Measurements from ENCODE around the gene WDR4. TPM values are rescaled to one million over a fixed set of nuclear protein-coding genes. Genes with fewer than 3 reads are reported as not detected.

The WDR4 gene, protein sequence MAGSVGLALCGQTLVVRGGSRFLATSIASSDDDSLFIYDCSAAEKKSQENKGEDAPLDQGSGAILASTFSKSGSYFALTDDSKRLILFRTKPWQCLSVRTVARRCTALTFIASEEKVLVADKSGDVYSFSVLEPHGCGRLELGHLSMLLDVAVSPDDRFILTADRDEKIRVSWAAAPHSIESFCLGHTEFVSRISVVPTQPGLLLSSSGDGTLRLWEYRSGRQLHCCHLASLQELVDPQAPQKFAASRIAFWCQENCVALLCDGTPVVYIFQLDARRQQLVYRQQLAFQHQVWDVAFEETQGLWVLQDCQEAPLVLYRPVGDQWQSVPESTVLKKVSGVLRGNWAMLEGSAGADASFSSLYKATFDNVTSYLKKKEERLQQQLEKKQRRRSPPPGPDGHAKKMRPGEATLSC
- total RNA-seq (2022; extraction: Qiagen RNA extraction): 20.1 to 28.7 TPM (median 27.3 TPM) in 5 replicates

GRCh38 chr21:42878993-42879787 lies at the start of gene WDR4:
TSS of gene WDR4 (minus strand) at chr21:42879539. CDS start at chr21:42879495, 44 bp downstream.

GRCh38 chr21:42925114-42925926 lies 46.0 kb upstream of the WDR4 start, which contains the start of gene ERVH48-1:
TSS of gene ERVH48-1 (minus strand) at chr21:42925630. CDS start at chr21:42919006, 6,624 bp downstream.

DNA sequence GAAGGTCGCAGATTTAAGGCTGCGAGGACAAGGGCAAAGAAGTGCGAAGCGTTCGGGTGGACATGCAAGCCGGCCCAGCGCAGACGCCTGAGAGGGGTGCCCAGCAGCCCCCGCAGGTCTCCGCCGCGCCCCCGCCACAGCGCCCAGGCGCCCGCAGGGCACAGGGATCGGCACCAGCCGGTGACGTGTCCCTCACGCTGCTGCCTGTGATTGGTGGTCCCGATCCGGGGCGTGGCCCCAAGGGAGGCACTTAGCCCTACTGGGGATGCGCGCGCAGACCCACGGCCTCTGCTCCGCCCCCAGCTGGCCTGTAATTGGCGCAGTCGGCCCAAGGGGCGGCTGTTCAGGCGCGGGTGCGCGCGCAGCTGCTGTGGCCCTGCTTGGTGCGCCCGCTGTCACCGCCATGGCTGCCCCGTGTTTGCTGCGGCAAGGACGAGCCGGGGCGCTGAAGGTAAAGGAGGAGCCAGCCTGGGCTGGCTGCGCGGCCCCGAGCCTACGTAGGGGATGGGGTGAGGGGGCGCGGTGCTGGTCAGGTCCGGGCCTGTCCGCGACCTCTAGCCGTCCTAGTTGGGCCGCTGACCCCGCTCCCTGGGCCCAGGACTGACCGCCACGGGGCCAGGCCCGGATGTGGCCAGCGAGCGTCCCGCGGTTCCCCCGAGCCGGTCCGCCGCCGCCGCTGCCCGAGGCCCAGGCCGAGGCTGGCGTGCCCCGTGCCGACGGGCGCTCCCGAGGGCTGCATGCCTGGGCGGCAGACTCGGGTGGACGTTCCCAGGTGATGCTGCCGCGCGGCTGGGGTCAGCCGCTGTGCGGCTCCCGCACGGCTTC lies 13.8 kb upstream of the WDR4 start, which contains the start of gene NDUFV3:
Gene NDUFV3 (plus strand): TSS at position 379 of the 825 bp plus-strand sequence. CDS start 25 bp downstream, at position 404.

Other genes starting within 250 kb of the WDR4 start
- 1.0 to 1.7 TPM (median 1.6 TPM) in 5 replicates for gene PDE9A, start 225.9 kb downstream of the WDR4 start, total RNA-seq (2022; extraction: Qiagen RNA extraction)
- gene NDUFV3, start 13.8 kb upstream of the WDR4 start, total RNA-seq (2022; extraction: Qiagen RNA extraction): 20.0 to 21.2 TPM (median 20.1 TPM) in 5 replicates
- gene ERVH48-1, start 46.1 kb upstream of the WDR4 start, total RNA-seq (2022; extraction: Qiagen RNA extraction): 0.03 to 0.06 TPM (median 0.04 TPM) in 4 of 5 replicates, not detected in the other
- gene PKNOX1, start 95.0 kb upstream of the WDR4 start, total RNA-seq (2022; extraction: Qiagen RNA extraction): 5.6 to 9.0 TPM (median 6.6 TPM) in 5 replicates
- 8.8 to 13.7 TPM (median 12.7 TPM) in 5 replicates for gene CBS, start 196.3 kb upstream of the WDR4 start, total RNA-seq (2022; extraction: Qiagen RNA extraction)
- gene U2AF1, start 228.0 kb upstream of the WDR4 start, total RNA-seq (2022; extraction: Qiagen RNA extraction): 46.2 to 65.8 TPM (median 60.1 TPM) in 5 replicates